IMR-90 (cell line): ENCODE data around the gene PALLD. TPM values are rescaled to one million over a fixed set of nuclear protein-coding genes. Genes with fewer than 3 reads are reported as not detected.
A peak's percentile ranks its signal among the peaks of the same experiment; 100 is the strongest.

Experiments
- ATAC-seq: fragments of 200-7000 bp; cut with Tn5 transposase; 2 replicates; pipeline ENCODE4 v1.9.1; 2020; ENCODE audit warnings: low read depth, mild to moderate bottlenecking, moderate library complexity
- BruUV-seq: library from RNA; stranded (reverse); fragments of 400-500 nt; replicated peaks from 2 replicates; lab custom pipeline; 2021; lab: Mats Ljungman, UMichigan
- CTCF ChIA-PET: fragments of 300-600 bp; formaldehyde crosslinking; extraction: SDS; loops from one replicate; lab custom pipeline; 2021; ENCODE audit warnings: antibody characterized with exemption; lab: Yijun Ruan, JAX
- POLR2A ChIA-PET: fragments of 300-600 bp; sonication (Branson Sonifier 250); formaldehyde crosslinking; loops from one replicate; lab custom pipeline; 2022; ENCODE audit warnings: antibody characterized with exemption; ENCODE audit not compliant: unreplicated experiment; lab: Charles Lee
- DNase-seq: peaks from one replicate; pipeline ENCODE4 v3.0.0; 2013
- H2AFZ ChIP-seq: replicated peaks from 2 replicates; pipeline ENCODE3; 2013; ENCODE audit warnings: low read length, mild to moderate bottlenecking; ENCODE audit not compliant: poor library complexity
- H2AK5ac ChIP-seq: 2 replicates; pipeline ENCODE4 v1.6.1; 2013; ENCODE audit warnings: low read depth, low read length, inconsistent platforms
- H2AK9ac ChIP-seq: replicated peaks from 2 replicates; pipeline ENCODE3; 2013; ENCODE audit warnings: mild to moderate bottlenecking, low read depth, low read length, moderate library complexity; ENCODE audit not compliant: poor library complexity
- H2BK120ac ChIP-seq: 2 replicates; pipeline ENCODE4 v1.6.1; 2013; ENCODE audit warnings: low read depth, low read length, inconsistent platforms
- H2BK15ac ChIP-seq: 3 replicates; pipeline ENCODE4 v1.6.1; 2013; ENCODE audit warnings: low read depth, low read length, inconsistent platforms
- H2BK20ac ChIP-seq: 2 replicates; pipeline ENCODE4 v1.6.1; 2013; ENCODE audit warnings: low read depth, mild to moderate bottlenecking, inconsistent platforms, low read length, moderate library complexity
- H2BK5ac ChIP-seq: 2 replicates; pipeline ENCODE4 v1.6.1; 2013; ENCODE audit warnings: mild to moderate bottlenecking, low read depth, low read length, inconsistent platforms; ENCODE audit not compliant: poor library complexity, severe bottlenecking
- H3K14ac ChIP-seq: replicated peaks from 2 replicates; pipeline ENCODE4 v1.6.1; 2013; ENCODE audit warnings: low read depth, low read length, inconsistent platforms
- H3K18ac ChIP-seq: 2 replicates; pipeline ENCODE4 v1.6.1; 2013; ENCODE audit warnings: low read depth, low read length, control low read depth
- H3K23ac ChIP-seq: 2 replicates; pipeline ENCODE4 v1.6.1; 2013; ENCODE audit warnings: low read depth, low read length, inconsistent platforms
- H3K27ac ChIP-seq: 2 replicates; pipeline ENCODE4 v1.5.1; 2013; ENCODE audit warnings: mild to moderate bottlenecking, control low read depth, low read length; ENCODE audit not compliant: insufficient read depth
- H3K27me3 ChIP-seq: 2 replicates; pipeline ENCODE4 v1.6.1; 2013; ENCODE audit warnings: low read length; ENCODE audit not compliant: control insufficient read depth, insufficient read depth
- H3K36me3 ChIP-seq: 2 replicates; pipeline ENCODE4 v1.6.1; 2013; ENCODE audit warnings: low read length, mixed read lengths; ENCODE audit not compliant: control insufficient read depth, insufficient read depth
- H3K4ac ChIP-seq: 2 replicates; pipeline ENCODE4 v1.6.1; 2013; ENCODE audit warnings: low read depth, low read length, inconsistent platforms
- H3K4me1 ChIP-seq: 2 replicates; pipeline ENCODE4 v1.6.1; 2013; ENCODE audit warnings: low read length, mixed read lengths; ENCODE audit not compliant: control insufficient read depth, insufficient read depth
- H3K4me2 ChIP-seq: 2 replicates; pipeline ENCODE4 v1.6.1; 2013; ENCODE audit warnings: low read depth, mild to moderate bottlenecking, control low read depth, low read length, moderate library complexity
- H3K4me3 ChIP-seq: 2 replicates; pipeline ENCODE4 v1.5.1; 2013; ENCODE audit warnings: low read depth, mild to moderate bottlenecking, control low read depth, low read length, moderate library complexity; ENCODE audit not compliant: insufficient read depth
- H3K56ac ChIP-seq: 2 replicates; pipeline ENCODE4 v1.6.1; 2013; ENCODE audit warnings: low read length, inconsistent platforms; ENCODE audit not compliant: insufficient read depth; ENCODE audit errors: extremely low read depth
- H3K79me1 ChIP-seq, 2 experiments: 2 replicates each; pipeline ENCODE4 v1.6.1; 2013; ENCODE audit warnings: low read length in 2 of 2, inconsistent platforms in 1 of 2, low read depth in 1 of 2
- H3K9ac ChIP-seq: 2 replicates; pipeline ENCODE4 v1.6.1; 2013; ENCODE audit warnings: low read depth, low read length, control low read depth
- H3K9me1 ChIP-seq: 2 replicates; pipeline ENCODE4 v1.6.1; 2013; ENCODE audit warnings: low read length, inconsistent platforms; ENCODE audit not compliant: insufficient read depth
- H3K9me3 ChIP-seq: 2 replicates; pipeline ENCODE4 v1.6.1; 2013; ENCODE audit warnings: low read length; ENCODE audit not compliant: control insufficient read depth, insufficient read depth
- H4K20me1 ChIP-seq: 2 replicates; pipeline ENCODE4 v1.6.1; 2013; ENCODE audit warnings: low read length, inconsistent platforms; ENCODE audit not compliant: insufficient read depth
- H4K5ac ChIP-seq: 2 replicates; pipeline ENCODE4 v1.6.1; 2013; ENCODE audit warnings: mild to moderate bottlenecking, low read depth, low read length, control low read depth
- H4K8ac ChIP-seq, 2 experiments: 2 replicates each; pipeline ENCODE4 v1.6.1; 2013; ENCODE audit warnings: low read depth in 2 of 2, low read length in 2 of 2, control low read depth in 1 of 2, inconsistent platforms in 1 of 2
- H4K91ac ChIP-seq: 2 replicates; pipeline ENCODE4 v1.6.1; 2013; ENCODE audit warnings: low read depth, low read length, inconsistent platforms; ENCODE audit not compliant: insufficient read depth
- CEBPB ChIP-seq: IDR thresholded peaks from 2 replicates; pipeline ENCODE4 v1.6.1; 2012; ENCODE audit warnings: low read depth, low read length, improper control_type of control experiment
- FOS ChIP-seq: fragments of 150-350 bp; IDR thresholded peaks from 2 replicates; pipeline ENCODE4 v1.6.1; 2016; ENCODE audit warnings: low read depth, low read length
- MAFK ChIP-seq: IDR thresholded peaks from 2 replicates; pipeline ENCODE4 v1.6.1; 2012; ENCODE audit warnings: low read depth, low read length, improper control_type of control experiment
- MAZ ChIP-seq: IDR thresholded peaks from 2 replicates; pipeline ENCODE4 v1.6.1; 2012; ENCODE audit warnings: low read depth, mild to moderate bottlenecking, low read length, improper control_type of control experiment, moderate library complexity, borderline replicate concordance
- MXI1 ChIP-seq: IDR thresholded peaks from 2 replicates; pipeline ENCODE4 v1.6.1; 2012; ENCODE audit warnings: low read depth, mild to moderate bottlenecking, low read length, moderate library complexity, borderline replicate concordance
- NFE2L2 ChIP-seq: fragments of 150-350 bp; IDR thresholded peaks from 2 replicates; pipeline ENCODE4 v1.6.1; 2016; ENCODE audit warnings: low read depth, mild to moderate bottlenecking, low read length
- POLR2A ChIP-seq: IDR thresholded peaks from 2 replicates; pipeline ENCODE4 v1.6.1; 2012; ENCODE audit warnings: mild to moderate bottlenecking, low read depth, low read length
- RAD21 ChIP-seq: IDR thresholded peaks from 2 replicates; pipeline ENCODE4 v1.6.1; 2012; ENCODE audit warnings: low read length, improper control_type of control experiment
- RCOR1 ChIP-seq: IDR thresholded peaks from 2 replicates; pipeline ENCODE4 v1.6.1; 2012; ENCODE audit warnings: mild to moderate bottlenecking, low read length, improper control_type of control experiment; ENCODE audit not compliant: insufficient replicate concordance
- RFX5 ChIP-seq: IDR thresholded peaks from 2 replicates; pipeline ENCODE4 v1.8.0; 2012; ENCODE audit warnings: low read depth, mild to moderate bottlenecking, low read length, moderate library complexity
- SMC3 ChIP-seq: fragments of 150-350 bp; IDR thresholded peaks from 2 replicates; pipeline ENCODE4 v1.6.1; 2016; ENCODE audit warnings: low read depth, mild to moderate bottlenecking, antibody characterized with exemption, low read length, moderate library complexity
- WGBS, 2 experiments: methylation state at CpG; one replicate each; pipeline versions ENCODE4 v1.1.5 to v1.1.7; 2013; ENCODE audit warnings: missing lambda C conversion rate in 2 of 2; ENCODE audit not compliant: insufficient read length in 1 of 2; ENCODE audit errors: extremely low coverage in 2 of 2; 5-methylcytosine and 5-hydroxymethylcytosine counted together
- dilution Hi-C: fragments of 300-500 bp; cut with HindIII; formaldehyde crosslinking; loops from one replicate; pipeline ENCODE4 v1.14.3; 2018; ENCODE audit warnings: low sequenced_read_pairs; ENCODE audit not compliant: unreplicated experiment
- in situ Hi-C: fragments of 300-500 bp; cut with MboI; formaldehyde crosslinking; loops from 3 replicates; pipeline ENCODE4 v1.14.3; 2019; ENCODE audit warnings: low sequenced_read_pairs, inconsistent platforms, mixed read lengths
- intact Hi-C: fragments of 100-400 bp; cut with micrococcal nuclease; formaldehyde crosslinking; loops from 2 replicates; pipeline ENCODE4 v1.10.0; 2022
- polyA plus RNA-seq, 3 experiments: library from polyadenylated mRNA; depleted of rRNA; stranded (reverse); fragments of >200 nt; gene quantifications; 2 replicates each; pipeline ENCODE4 v1.2.3, GENCODE V29; 2012; ENCODE audit warnings: low replicate concordance in 1 of 3
- total RNA-seq: library from RNA; depleted of rRNA; stranded (reverse); fragments of >200 nt; gene quantifications from 2 replicates; pipeline ENCODE4 v1.2.3, GENCODE V29; 2012
- TF ChIP-seq, protein P1 (sequence below): fragments of 150-350 bp; IDR thresholded peaks from 2 replicates; pipeline ENCODE4 v1.6.1; 2017; ENCODE audit warnings: mild to moderate bottlenecking, antibody characterized with exemption, low read length, low read depth
- TF ChIP-seq, protein P2 (sequence below): conservative IDR thresholded peaks from 2 replicates; pipeline ENCODE4 v1.5.1; 2012; ENCODE audit warnings: mild to moderate bottlenecking, low read depth, low read length, improper control_type of control experiment
- TF ChIP-seq, protein P3 (sequence below): fragments of 150-350 bp; IDR thresholded peaks from 2 replicates; pipeline ENCODE4 v1.6.1; 2016; ENCODE audit warnings: low read depth, mild to moderate bottlenecking, low read length, moderate library complexity, borderline replicate concordance

Gene PALLD
- total and polyA plus RNA-seq, 2 of the 4 experiments (the other 2 are of a cell fraction): 91.0 to 91.9 TPM

DNA sequence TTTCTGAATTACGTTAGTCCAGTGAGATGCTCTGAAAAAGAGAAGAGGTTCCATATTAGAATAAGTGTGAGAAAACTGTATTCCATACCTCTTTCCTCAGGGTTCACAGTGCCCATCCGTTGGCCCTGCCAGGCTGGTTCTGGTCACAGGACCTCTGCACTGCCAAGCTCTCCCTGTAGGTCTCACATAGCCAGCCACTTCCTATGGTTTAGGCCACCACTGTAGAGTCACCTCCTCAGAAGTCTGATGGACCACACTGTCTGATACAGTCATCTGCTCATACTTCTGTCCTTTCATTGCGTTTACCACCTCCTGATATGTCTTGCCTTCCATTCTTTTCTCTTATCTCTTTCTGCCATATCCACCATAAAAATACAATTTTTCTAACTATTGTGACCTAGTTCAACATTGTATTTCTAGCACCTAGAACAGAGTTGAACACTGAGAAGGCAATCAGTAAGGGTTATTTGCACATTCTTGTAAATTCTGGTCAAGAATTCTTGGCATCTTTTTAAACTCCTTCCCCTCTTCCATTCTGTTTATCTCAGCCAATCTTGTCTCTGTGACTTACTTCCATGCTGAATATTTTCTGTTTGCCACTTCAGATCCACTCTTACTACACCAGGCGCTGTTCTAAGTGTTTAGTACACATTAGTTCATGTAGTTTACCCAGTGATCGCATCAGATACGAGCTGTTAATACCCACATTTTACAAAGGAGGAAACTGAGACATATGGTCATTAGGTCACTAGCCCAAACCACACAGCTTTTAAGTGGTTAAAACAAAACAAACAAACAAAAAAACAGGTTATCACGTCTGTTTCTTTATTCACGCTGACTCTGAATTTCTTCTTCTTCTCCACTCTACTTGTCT, 387.6 kb downstream of the PALLD start:
- ChIA-PET POLR2A (no interaction called here), CTCF (no interaction called here)
- peak overlapping the region; percentile 86 for H3K27ac ChIP-seq
- peaks cover 50 to 69% of the 10 kb centered on the region in 2 experiments for H3K79me1 ChIP-seq
- H2BK20ac ChIP-seq: peak overlapping the region; percentile 98
- H4K5ac ChIP-seq: peak overlapping the region; percentile 47
- H3K14ac ChIP-seq: peak overlapping the region; percentile 82
- H3K18ac ChIP-seq: peak overlapping the region; percentile 50
- H4K8ac ChIP-seq: peak overlapping the region; percentile 51 to 64
- H4K20me1 ChIP-seq: no peaks in the 10 kb centered on the region; the same call in none of the 2 replicates
- H2AK9ac ChIP-seq: peak overlapping the region; percentile 53
- no peak overlapping the region for H3K4me3 ChIP-seq
- H3K9me1 ChIP-seq: peaks cover 18% of the 10 kb centered on the region
- peak; percentile 4; the same call in 1 of the 2 replicates for ATAC-seq
- intact Hi-C loops: no loop called here
- H2BK5ac ChIP-seq: peak overlapping the region; percentile 73
- peak overlapping the region; percentile 98 for H2BK120ac ChIP-seq
- no peaks in the 10 kb centered on the region for H3K27me3 ChIP-seq
- peaks cover 23% of the 10 kb centered on the region for H3K4me1 ChIP-seq
- H2AK5ac ChIP-seq: peak overlapping the region; percentile 97
- H3K56ac ChIP-seq: peak overlapping the region; percentile 35; the same call in 1 of the 2 replicates
- H3K36me3 ChIP-seq: peaks cover 30% of the 10 kb centered on the region
- peaks cover 4% of the 10 kb centered on the region for H3K9me3 ChIP-seq
- peak overlapping the region; percentile 98 for H4K91ac ChIP-seq
- in situ Hi-C loops: no loop called here
- no peak overlapping the region for H2AFZ ChIP-seq
- H3K23ac ChIP-seq: peak overlapping the region; percentile 96
- peak overlapping the region; percentile 94; the same call in 2 of the 3 replicates for H2BK15ac ChIP-seq
- peak overlapping the region; percentile 94 for H3K4ac ChIP-seq
- H3K9ac ChIP-seq: no peak overlapping the region
- H3K4me2 ChIP-seq: peak overlapping the region; percentile 1; the same call in 1 of the 2 replicates
- no peak for DNase-seq
- dilution Hi-C loops: no loop called here
- BruUV-seq: TSS peak; percentile 1
- 100% methylated on average over 2 of the region's 8 CpGs; no CpG with 5 or more reads in 1 of the 2 experiments for WGBS, 2 experiments
- TF ChIP-seq NFE2L2: no peak
- TF ChIP-seq RFX5: no peak
- TF ChIP-seq FOS: no peak
- TF ChIP-seq MAZ: no peak
- TF ChIP-seq, protein P1, sequence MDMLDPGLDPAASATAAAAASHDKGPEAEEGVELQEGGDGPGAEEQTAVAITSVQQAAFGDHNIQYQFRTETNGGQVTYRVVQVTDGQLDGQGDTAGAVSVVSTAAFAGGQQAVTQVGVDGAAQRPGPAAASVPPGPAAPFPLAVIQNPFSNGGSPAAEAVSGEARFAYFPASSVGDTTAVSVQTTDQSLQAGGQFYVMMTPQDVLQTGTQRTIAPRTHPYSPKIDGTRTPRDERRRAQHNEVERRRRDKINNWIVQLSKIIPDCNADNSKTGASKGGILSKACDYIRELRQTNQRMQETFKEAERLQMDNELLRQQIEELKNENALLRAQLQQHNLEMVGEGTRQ: no peak
- TF ChIP-seq CEBPB: no peak
- TF ChIP-seq, protein P2, sequence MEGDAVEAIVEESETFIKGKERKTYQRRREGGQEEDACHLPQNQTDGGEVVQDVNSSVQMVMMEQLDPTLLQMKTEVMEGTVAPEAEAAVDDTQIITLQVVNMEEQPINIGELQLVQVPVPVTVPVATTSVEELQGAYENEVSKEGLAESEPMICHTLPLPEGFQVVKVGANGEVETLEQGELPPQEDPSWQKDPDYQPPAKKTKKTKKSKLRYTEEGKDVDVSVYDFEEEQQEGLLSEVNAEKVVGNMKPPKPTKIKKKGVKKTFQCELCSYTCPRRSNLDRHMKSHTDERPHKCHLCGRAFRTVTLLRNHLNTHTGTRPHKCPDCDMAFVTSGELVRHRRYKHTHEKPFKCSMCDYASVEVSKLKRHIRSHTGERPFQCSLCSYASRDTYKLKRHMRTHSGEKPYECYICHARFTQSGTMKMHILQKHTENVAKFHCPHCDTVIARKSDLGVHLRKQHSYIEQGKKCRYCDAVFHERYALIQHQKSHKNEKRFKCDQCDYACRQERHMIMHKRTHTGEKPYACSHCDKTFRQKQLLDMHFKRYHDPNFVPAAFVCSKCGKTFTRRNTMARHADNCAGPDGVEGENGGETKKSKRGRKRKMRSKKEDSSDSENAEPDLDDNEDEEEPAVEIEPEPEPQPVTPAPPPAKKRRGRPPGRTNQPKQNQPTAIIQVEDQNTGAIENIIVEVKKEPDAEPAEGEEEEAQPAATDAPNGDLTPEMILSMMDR: no peak
- no peak for TF ChIP-seq MXI1
- TF ChIP-seq POLR2A: no peak
- TF ChIP-seq, protein P3, sequence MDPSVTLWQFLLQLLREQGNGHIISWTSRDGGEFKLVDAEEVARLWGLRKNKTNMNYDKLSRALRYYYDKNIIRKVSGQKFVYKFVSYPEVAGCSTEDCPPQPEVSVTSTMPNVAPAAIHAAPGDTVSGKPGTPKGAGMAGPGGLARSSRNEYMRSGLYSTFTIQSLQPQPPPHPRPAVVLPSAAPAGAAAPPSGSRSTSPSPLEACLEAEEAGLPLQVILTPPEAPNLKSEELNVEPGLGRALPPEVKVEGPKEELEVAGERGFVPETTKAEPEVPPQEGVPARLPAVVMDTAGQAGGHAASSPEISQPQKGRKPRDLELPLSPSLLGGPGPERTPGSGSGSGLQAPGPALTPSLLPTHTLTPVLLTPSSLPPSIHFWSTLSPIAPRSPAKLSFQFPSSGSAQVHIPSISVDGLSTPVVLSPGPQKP: no peak
- no peak for TF ChIP-seq MAFK
- no peak for TF ChIP-seq RCOR1
- no peak for TF ChIP-seq RAD21
- TF ChIP-seq SMC3: no peak
